OCI-LY1 (cell line): Measurements from ENCODE around the gene TNS3.
A peak's percentile ranks its signal among the peaks of the same experiment; 100 is the strongest.

ENCODE experiments used
- H2AFZ ChIP-seq: fragments of 200-600 bp; sonication (generic), shearing (Covaris generic); 2 replicates; pipeline ENCODE4 v1.6.0; 2014; ENCODE audit warnings: antibody characterized with exemption, mild to moderate bottlenecking, low read length
- H3F3A ChIP-seq: fragments of 200-600 bp; sonication (generic), shearing (Covaris generic); 2 replicates; pipeline ENCODE4 v1.6.0; 2014; ENCODE audit warnings: mild to moderate bottlenecking, antibody characterized with exemption, low read length, moderate library complexity; ENCODE audit not compliant: insufficient read depth
- H3K27ac ChIP-seq: fragments of 200-600 bp; sonication (generic); 2 replicates; pipeline ENCODE4 v1.5.1; 2014; ENCODE audit warnings: low read length, mixed run types, mild to moderate bottlenecking, low read depth; ENCODE audit not compliant: poor library complexity, severe bottlenecking
- H3K27me3 ChIP-seq: fragments of 200-600 bp; sonication (generic); 2 replicates; pipeline ENCODE4 v1.6.0; 2014; ENCODE audit warnings: antibody characterized with exemption, mild to moderate bottlenecking, low read length, moderate library complexity; ENCODE audit not compliant: insufficient read depth
- H3K36me3 ChIP-seq: fragments of 200-600 bp; sonication (generic); 2 replicates; pipeline ENCODE4 v1.6.1; 2014; ENCODE audit warnings: mild to moderate bottlenecking, antibody characterized with exemption, low read length, moderate library complexity, mixed read lengths; ENCODE audit not compliant: insufficient read depth
- H3K4me1 ChIP-seq: fragments of 200-600 bp; sonication (generic); 2 replicates; pipeline ENCODE4 v1.5.1; 2014; ENCODE audit warnings: mild to moderate bottlenecking, low read length, moderate library complexity; ENCODE audit not compliant: insufficient read depth, severe bottlenecking
- H3K4me2 ChIP-seq: fragments of 200-600 bp; sonication (generic), shearing (Covaris generic); 2 replicates; pipeline ENCODE4 v1.6.1; 2014; ENCODE audit warnings: low read length
- H3K4me3 ChIP-seq: fragments of 200-600 bp; sonication (generic); 2 replicates; pipeline ENCODE4 v1.5.1; 2014; ENCODE audit warnings: low read length, low read depth, mild to moderate bottlenecking, mixed read lengths; ENCODE audit not compliant: poor library complexity, severe bottlenecking
- H3K79me2 ChIP-seq: fragments of 200-600 bp; shearing (Covaris generic); 2 replicates; pipeline ENCODE4 v1.6.1; 2016; ENCODE audit warnings: mixed run types, low read length, mixed read lengths; ENCODE audit not compliant: insufficient read depth
- H3K9ac ChIP-seq: fragments of 200-600 bp; sonication (generic), shearing (Covaris generic); 2 replicates; pipeline ENCODE4 v1.6.1; 2014; ENCODE audit warnings: mild to moderate bottlenecking, low read length, mixed read lengths
- H3K9me2 ChIP-seq: fragments of 200-600 bp; sonication (generic), shearing (Covaris generic); 2 replicates; pipeline ENCODE4 v1.6.1; 2014; ENCODE audit warnings: low read depth, mild to moderate bottlenecking, low read length, mixed read lengths
- H3K9me3 ChIP-seq: fragments of 200-600 bp; shearing (Covaris generic); 2 replicates; pipeline ENCODE4 v1.6.1; 2014; ENCODE audit warnings: low read length, mixed read lengths
- H4K20me1 ChIP-seq: fragments of 200-600 bp; sonication (generic), shearing (Covaris generic); 2 replicates; pipeline ENCODE4 v1.6.0; 2016; ENCODE audit warnings: mild to moderate bottlenecking, low read length; ENCODE audit not compliant: insufficient read depth
- CTCF ChIP-seq: fragments of 200-600 bp; sonication (generic), shearing (Covaris generic); IDR thresholded peaks from 2 replicates; pipeline ENCODE4 v1.5.1; 2017; ENCODE audit warnings: mild to moderate bottlenecking, antibody characterized with exemption, low read length, moderate library complexity, mixed read lengths
- EZH2 ChIP-seq: fragments of 200-600 bp; sonication (generic), shearing (Covaris generic); IDR thresholded peaks from 2 replicates; pipeline ENCODE4 v1.8.0; 2017; ENCODE audit warnings: borderline replicate concordance, mixed run types, mild to moderate bottlenecking, antibody characterized with exemption, low read length, moderate library complexity, mixed read lengths

Gene TNS3

GRCh38 chr7:47401611-47402570, 180.0 kb downstream of the TNS3 start:
- no peaks in the 10 kb centered on the region for H3K9me3 ChIP-seq
- no peak overlapping the region for H3K9ac ChIP-seq
- no peaks in the 10 kb centered on the region for H4K20me1 ChIP-seq
- H2AFZ ChIP-seq, result no peak overlapping the region
- TF ChIP-seq EZH2 (no peak), CTCF (no peak)
- no peaks in the 10 kb centered on the region for H3K27me3 ChIP-seq
- H3K4me2 ChIP-seq, result no peak overlapping the region
- H3K36me3 ChIP-seq, result peaks cover 93% of the 10 kb centered on the region
- H3K4me3 ChIP-seq, result no peak overlapping the region
- H3K4me1 ChIP-seq, result peaks cover 23% of the 10 kb centered on the region
- peak overlapping the region; percentile 3 for H3K27ac ChIP-seq
- H3K79me2 ChIP-seq, result no peaks in the 10 kb centered on the region
- no peaks in the 10 kb centered on the region for H3K9me2 ChIP-seq
- no peaks in the 10 kb centered on the region for H3F3A ChIP-seq

- no peaks in the 10 kb centered on the region for H3K79me2 ChIP-seq
- no peaks in the 10 kb centered on the region for H4K20me1 ChIP-seq
- H3K9ac ChIP-seq, result 0 out of 2 replicates have a peak overlapping the region, but pooled peaks have one; percentile 2
- H3F3A ChIP-seq, result no peaks in the 10 kb centered on the region
- no peaks in the 10 kb centered on the region for H3K9me3 ChIP-seq
- no peaks in the 10 kb centered on the region for H3K27me3 ChIP-seq
- no peak for TF ChIP-seq EZH2
- no peak for TF ChIP-seq CTCF
- H3K4me3 ChIP-seq, result no peak overlapping the region
- peak overlapping the region; percentile 27 for H3K4me2 ChIP-seq
- H3K27ac ChIP-seq, result peak overlapping the region; percentile 3
- peaks cover 23% of the 10 kb centered on the region for H3K4me1 ChIP-seq
- no peak overlapping the region for H2AFZ ChIP-seq
- H3K9me2 ChIP-seq, result no peaks in the 10 kb centered on the region
- peaks cover 93% of the 10 kb centered on the region for H3K36me3 ChIP-seq
Observed at GRCh38 chr7:47400741-47401206, 181.1 kb downstream of the TNS3 start.

GRCh38 chr7:47400001-47400400, 181.9 kb downstream of the TNS3 start:
- Histone ChIP-seq H3K4me2 (no peak overlapping the region), H3K9me2 (no peaks in the 10 kb centered on the region), H3K4me1 (peaks cover 23% of the 10 kb centered on the region), H3K36me3 (peaks cover 93% of the 10 kb centered on the region), H3K79me2 (no peaks in the 10 kb centered on the region), H4K20me1 (no peaks in the 10 kb centered on the region), H3K27me3 (no peaks in the 10 kb centered on the region), H3K9ac (no peak overlapping the region), H3K9me3 (no peaks in the 10 kb centered on the region), H3K27ac (no peak overlapping the region), H2AFZ (no peak overlapping the region), H3K4me3 (no peak overlapping the region), H3F3A (no peaks in the 10 kb centered on the region)
- TF ChIP-seq EZH2 (no peak), CTCF (no peak)
